T-helper 9 cell (primary cell): ENCODE measurements around the gene IL23A.
"Not testable (repeated sequence)": the region's sequence is repeated elsewhere in the genome, so short reads cannot be mapped to it uniquely, and the experiment has no call there.

Experiments
- DNase-seq: peaks from one replicate; pipeline ENCODE4 v3.0.0-alpha.2; 2020

The IL23A gene

DNA sequence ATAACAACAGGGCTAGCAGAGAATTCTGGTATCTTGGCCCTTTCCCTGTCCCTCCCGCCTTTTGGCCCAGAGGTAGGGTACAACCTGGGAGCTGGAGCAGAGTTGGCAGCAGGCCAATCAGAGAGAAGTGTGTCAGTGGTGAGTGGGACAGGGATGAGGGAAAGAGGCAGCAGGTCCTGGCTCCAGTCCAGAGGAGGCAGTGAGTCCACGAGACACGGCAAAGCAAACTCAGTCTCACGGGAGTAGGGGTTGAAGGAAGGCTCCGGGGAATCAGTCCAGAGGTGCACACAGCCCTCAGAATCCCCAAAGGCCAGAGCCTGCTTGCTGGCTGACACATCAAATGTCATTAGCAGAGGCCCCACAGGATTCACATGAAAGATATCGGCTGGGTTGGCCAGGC, 12.2 kb upstream of the IL23A start:
- DNase-seq = no peak

- no peak for DNase-seq
Observed at GRCh38 chr12:56330936-56331490, 7.7 kb upstream of the IL23A start.

DNA sequence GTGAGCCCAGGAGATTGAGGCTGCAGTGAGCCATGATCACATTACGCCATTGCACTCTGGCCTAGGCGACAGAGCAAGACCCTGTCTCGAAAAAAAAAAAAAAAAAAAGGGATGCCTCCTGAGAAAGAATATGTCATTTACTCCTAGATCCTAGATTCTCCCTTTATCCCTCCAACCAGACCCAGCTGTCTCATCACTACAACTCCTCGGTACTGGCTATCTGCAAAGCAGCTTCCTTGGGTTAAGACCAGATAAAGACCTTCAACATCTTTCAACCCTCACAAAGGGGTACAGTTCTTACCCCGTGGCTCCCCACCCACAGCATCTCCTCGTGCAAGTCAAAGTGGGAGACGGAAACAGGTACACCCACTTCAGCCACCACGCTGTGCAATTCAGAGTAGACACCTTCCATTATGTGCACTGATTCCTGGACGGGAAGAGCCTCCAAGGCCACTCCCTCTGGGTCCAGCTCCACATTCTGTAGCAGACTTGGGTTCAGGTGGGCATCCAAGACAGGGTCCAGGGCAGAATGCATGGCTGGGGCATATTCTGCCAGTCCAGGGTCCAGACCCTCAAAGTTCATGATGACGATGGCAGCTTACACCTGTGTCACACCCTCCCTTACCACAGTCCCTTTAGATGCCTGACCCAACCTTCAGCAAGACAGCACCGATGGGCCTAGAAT, 6.0 kb upstream of the IL23A start:
- no peak for DNase-seq

GRCh38 chr12:56333197-56333678, 5.4 kb upstream of the IL23A start:
- DNase-seq = no peak

DNA sequence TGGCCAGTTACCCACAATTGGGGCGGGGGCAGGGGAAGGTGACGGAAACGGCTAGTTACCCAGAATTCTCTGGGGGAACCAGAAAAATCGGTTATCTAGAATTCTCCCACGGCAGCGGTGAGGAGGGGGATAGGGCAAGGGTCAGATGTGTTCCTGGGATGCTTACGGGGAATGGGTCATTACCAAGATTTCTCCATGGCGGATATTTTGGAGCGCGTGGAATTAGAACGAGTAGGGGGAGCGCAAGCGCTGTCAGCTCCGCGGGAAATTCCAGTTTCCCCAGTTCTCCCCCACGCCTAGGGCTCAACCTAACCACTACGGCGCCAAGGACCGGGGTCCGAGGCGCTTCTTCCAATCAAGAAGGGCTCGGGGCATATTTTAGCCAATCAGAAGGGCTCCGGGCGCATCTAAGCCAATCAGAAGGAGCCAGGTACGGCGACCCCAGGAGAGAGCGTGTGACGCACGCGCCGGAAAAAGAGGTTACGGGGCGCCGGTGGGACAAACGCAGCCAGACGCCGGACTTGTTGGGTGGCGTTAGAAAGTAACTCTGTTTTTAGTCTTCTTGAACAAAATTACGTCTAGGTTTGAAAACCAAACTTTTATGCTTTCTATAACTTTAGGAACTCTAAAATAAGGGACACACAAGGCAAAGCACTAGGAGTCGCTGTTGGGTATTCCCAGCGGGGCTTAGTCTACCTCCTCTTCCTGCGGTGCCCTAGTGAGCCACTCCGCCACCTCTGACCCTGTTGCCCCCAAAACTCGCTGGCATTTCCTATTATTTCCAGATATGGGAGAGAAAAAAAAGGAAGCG, 4.8 kb upstream of the IL23A start, which contains the start of gene PAN2:
PAN2 (minus strand) TSS at position 322 of the 811 bp plus-strand sequence. CDS start 906 bp downstream, outside the sequence.
- peak; percentile 87 for DNase-seq

GRCh38 chr12:56334490-56334793, 4.2 kb upstream of the IL23A start:
- DNase-seq = no peak

DNA sequence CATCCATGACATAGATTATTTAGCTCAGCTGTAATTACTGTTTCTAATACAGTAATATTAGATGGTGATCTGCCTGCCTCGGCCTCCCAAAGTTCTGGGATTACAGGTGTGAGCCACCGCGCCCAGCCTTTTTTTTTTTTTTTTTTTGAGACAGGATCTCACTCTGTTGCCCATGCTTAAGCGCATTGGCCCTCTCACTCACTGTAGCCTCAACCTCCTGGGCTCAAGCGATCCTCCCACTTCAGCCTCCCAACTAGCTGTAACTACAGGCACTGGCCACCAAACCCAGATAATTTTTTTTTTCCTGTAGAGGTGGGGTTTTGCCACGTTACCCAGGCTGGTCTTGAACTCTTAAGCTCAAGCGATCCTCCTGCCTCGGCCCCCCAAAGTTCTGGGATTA, 3.2 kb upstream of the IL23A start:
- not testable (repeated sequence) for DNase-seq

- no peak for DNase-seq
Observed at GRCh38 chr12:56336361-56337167, 2.1 kb upstream of the IL23A start.

- DNase-seq = no peak
Observed at GRCh38 chr12:56337753-56338251, 882 bp upstream of the IL23A start.

- DNase-seq = no peak
Observed at GRCh38 chr12:56339158-56339422, 406 bp downstream of the IL23A start.

GRCh38 chr12:56341616-56342015, 2.9 kb downstream of the IL23A start:
- no peak for DNase-seq

DNA sequence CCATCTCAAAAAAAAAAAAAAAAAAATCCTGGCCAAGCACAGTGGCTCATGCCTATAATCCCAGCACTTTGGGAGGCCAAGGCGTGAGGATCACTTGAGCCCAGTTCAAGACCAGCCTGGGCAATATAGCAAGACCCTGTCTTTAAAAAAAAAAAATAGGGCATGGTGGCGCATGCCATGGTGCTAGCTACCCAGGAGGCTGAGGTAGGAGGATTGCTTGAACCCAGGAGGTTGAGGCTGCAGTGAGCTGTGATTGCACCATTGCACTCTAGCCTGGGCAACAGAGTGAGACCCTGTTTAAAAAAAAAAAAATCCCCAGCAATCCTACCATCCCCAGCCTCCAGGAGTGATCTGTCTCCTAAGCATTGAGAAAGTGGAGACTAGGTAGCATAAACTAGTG, 3.6 kb downstream of the IL23A start:
- not testable (repeated sequence) for DNase-seq

- peak; percentile 8 for DNase-seq
Observed at GRCh38 chr12:56346675-56347074, 8.0 kb downstream of the IL23A start.

DNA sequence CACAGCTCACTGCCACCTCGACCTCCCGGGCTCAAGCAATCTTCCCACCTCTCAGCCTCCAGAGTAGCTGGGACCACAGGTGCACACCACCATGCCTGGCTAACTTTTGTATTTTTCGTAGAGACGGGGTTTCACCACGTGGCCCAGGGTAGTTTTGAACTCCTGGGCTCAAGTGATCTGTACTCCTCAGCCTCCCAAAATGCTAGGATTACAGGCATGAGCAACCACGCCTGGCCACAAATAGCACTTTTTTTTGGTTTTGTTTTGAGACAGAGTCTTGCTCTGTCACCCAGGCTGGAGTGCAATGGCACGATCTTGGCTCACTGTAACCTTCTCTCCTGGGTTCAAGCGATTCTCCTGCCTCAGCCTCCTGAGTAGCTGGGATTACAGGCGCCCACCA, 8.6 kb downstream of the IL23A start:
- not testable (repeated sequence) for DNase-seq

DNA sequence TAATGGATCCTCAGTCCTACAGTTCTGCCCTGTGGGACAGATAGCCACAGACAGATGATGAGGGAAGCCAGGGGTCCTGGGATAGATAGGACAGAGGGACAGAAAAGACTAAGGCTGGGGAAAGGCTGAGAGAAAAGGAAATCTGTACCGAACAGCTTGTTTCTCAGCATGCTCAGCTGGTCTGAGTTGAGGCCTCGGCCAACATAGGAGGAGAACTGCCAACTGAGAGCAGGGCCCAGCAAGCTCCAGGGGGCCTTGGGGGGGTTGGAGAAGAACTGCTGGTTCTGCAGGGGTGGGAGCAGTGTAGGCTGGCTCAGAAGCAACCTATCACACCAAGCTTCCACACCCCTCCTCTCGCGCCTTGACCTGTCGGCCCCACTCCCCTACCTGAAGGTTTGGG, 10.1 kb downstream of the IL23A start:
- no peak for DNase-seq

GRCh38 chr12:56350662-56351061, 12.0 kb downstream of the IL23A start:
- no peak for DNase-seq

DNA sequence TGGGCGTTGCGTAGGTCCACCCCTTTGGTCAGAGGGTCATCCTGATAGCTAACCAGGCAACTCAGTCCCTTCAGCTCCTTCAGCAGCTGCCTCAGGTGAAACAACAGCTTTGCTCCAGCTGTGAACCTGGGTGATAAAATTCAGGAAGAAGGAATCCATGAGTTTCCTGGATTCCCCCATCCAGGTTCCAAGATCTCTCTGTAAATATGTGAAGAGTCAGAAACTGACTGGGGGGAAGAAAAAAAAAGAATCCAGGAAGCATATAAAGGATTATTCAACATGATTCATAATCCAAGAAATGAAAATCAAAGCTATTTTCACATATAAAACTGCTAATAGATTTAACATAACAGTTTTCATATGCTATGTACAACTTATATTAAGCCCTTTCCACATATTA, 12.6 kb downstream of the IL23A start:
- DNase-seq = no peak

- no peak for DNase-seq
Observed at GRCh38 chr12:56358836-56359532, 20.3 kb downstream of the IL23A start.

GRCh38 chr12:56359851-56360767, 21.4 kb downstream of the IL23A start, which contains the start of gene STAT2:
Gene STAT2 (minus strand): TSS chr12:56360107. CDS start chr12:56356571, 3,536 bp downstream.
- peak; percentile 97 for DNase-seq

DNA sequence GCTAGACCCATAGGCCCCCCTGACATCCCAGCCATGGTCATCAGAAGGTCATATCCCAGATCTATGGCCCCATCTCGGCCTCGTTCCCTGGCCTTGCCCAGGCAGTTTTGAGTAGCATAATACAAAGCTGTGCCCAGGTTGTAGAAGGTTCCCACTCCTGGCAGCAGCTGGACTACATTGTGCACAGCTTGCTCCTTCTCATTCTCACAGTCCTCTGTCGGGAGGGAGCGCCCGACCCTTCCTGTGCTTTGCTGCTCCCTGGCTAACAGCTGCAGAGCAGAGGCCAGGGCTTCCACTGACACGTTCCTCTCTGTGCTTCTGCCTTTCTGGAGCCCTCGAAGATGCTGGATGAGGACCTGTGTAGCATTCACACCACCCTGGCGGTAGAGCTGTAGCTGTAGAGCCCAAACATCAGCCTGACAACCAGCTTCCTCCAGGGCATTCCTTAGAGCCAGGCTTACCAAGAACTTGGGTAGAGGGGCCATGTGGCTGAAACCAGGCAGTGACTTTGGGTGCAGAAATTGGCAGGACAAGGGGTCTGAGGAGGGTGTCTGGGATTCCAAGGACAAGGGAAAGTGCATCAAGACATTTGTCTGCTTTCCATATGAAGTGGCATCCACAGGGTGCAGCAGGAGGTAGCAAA, 22.9 kb downstream of the IL23A start:
- DNase-seq = no peak
